ENCODE results near the gene FAM177B.

DNA sequence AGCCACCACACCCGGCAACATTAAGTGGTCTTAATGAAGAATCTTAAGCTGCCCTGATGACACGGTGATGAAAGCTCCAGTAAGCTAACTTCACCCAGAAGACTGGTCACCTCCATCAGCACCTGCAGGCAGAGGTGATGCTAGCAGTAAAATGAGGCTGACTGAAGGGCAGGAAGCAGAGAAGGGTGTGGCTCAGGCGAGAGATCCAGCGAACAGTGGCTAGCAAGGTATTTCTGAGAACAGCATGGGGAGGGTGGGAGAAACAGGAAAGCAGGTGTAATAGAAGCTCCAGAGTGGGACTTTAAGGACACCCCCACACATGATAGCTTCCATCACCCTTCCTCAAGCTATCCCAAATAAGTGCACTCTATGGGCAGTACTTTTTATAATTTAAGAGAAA is 62.0 kb downstream of the FAM177B start:
- TF ChIP-seq, protein P1, sequence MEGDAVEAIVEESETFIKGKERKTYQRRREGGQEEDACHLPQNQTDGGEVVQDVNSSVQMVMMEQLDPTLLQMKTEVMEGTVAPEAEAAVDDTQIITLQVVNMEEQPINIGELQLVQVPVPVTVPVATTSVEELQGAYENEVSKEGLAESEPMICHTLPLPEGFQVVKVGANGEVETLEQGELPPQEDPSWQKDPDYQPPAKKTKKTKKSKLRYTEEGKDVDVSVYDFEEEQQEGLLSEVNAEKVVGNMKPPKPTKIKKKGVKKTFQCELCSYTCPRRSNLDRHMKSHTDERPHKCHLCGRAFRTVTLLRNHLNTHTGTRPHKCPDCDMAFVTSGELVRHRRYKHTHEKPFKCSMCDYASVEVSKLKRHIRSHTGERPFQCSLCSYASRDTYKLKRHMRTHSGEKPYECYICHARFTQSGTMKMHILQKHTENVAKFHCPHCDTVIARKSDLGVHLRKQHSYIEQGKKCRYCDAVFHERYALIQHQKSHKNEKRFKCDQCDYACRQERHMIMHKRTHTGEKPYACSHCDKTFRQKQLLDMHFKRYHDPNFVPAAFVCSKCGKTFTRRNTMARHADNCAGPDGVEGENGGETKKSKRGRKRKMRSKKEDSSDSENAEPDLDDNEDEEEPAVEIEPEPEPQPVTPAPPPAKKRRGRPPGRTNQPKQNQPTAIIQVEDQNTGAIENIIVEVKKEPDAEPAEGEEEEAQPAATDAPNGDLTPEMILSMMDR (IDR thresholded peaks at IDR 0.05): no peak
- TF ChIP-seq POLR2A (IDR thresholded peaks at IDR 0.05): no peak
